Nephron (organoid): ENCODE data around the gene CNIH2.

Experiments used
- H3K27ac Mint-ChIP-seq, 3 experiments: 2 replicates each; pipeline ENCODE4 v1.8.0; 2020; ENCODE audit warnings: mixed read lengths in 3 of 3, mild to moderate bottlenecking in 2 of 3, moderate library complexity in 1 of 3
- H3K27me3 Mint-ChIP-seq: 2 replicates; pipeline ENCODE4 v1.8.0; 2021; ENCODE audit warnings: low read depth, mild to moderate bottlenecking, moderate library complexity, mixed read lengths
- H3K36me3 Mint-ChIP-seq: 2 replicates; pipeline ENCODE4 v1.8.0; 2020; ENCODE audit warnings: low read depth, mixed read lengths
- H3K4me1 Mint-ChIP-seq: 2 replicates; pipeline ENCODE4 v1.8.0; 2020; ENCODE audit warnings: mixed read lengths
- H3K4me3 Mint-ChIP-seq, 3 experiments: 2 replicates each; pipeline ENCODE4 v1.8.0; 2020; ENCODE audit warnings: mild to moderate bottlenecking in 3 of 3, mixed read lengths in 3 of 3, moderate library complexity in 2 of 3
- H3K9me3 Mint-ChIP-seq: 2 replicates; pipeline ENCODE4 v1.8.0; 2020; ENCODE audit warnings: mixed read lengths
- CTCF ChIP-seq, 3 experiments: fragments of 200-600 bp; sonication (generic); IDR thresholded peaks; one replicate each; pipeline ENCODE4 v1.5.0; 2021; ENCODE audit warnings: antibody characterized with exemption in 3 of 3; ENCODE audit not compliant: unreplicated experiment in 3 of 3

Gene CNIH2

GRCh38 chr11:66283461-66284105, 5.6 kb downstream of the CNIH2 start:
- no peak overlapping the region for H3K27ac Mint-ChIP-seq
- no peak overlapping the region for H3K4me3 Mint-ChIP-seq
- no peaks in the 10 kb centered on the region for H3K36me3 Mint-ChIP-seq
- H3K4me1 Mint-ChIP-seq: peaks cover 16% of the 10 kb centered on the region
- H3K27me3 Mint-ChIP-seq: peaks cover 4% of the 10 kb centered on the region
- TF ChIP-seq CTCF (IDR thresholded peaks at IDR 0.05; ENCODE audit: unreplicated experiment in 3 of 3): no peak
- H3K9me3 Mint-ChIP-seq: no peaks in the 10 kb centered on the region

- no peak for TF ChIP-seq CTCF (IDR thresholded peaks at IDR 0.05; ENCODE audit: unreplicated experiment in 3 of 3)
- peaks cover 9% of the 10 kb centered on the region for H3K27me3 Mint-ChIP-seq
- peaks cover 21% of the 10 kb centered on the region for H3K4me1 Mint-ChIP-seq
- no peaks in the 10 kb centered on the region for H3K9me3 Mint-ChIP-seq
- no peak overlapping the region for H3K27ac Mint-ChIP-seq
- H3K36me3 Mint-ChIP-seq: no peaks in the 10 kb centered on the region
- peak overlapping the region in 1 of 3 experiments; percentile 10 for H3K4me3 Mint-ChIP-seq
Observed at GRCh38 chr11:66284526-66285078, 6.6 kb downstream of the CNIH2 start.

- Mint-ChIP-seq H3K4me1 (peaks cover 21% of the 10 kb centered on the region), H3K9me3 (no peaks in the 10 kb centered on the region), H3K27me3 (peaks cover 15% of the 10 kb centered on the region), H3K36me3 (no peaks in the 10 kb centered on the region), H3K4me3 (peak overlapping the region in 1 of 3 experiments; percentile 33), H3K27ac (peak overlapping the region in 1 of 3 experiments; percentile 18)
- no peak for TF ChIP-seq CTCF (IDR thresholded peaks at IDR 0.05; ENCODE audit: unreplicated experiment in 3 of 3)
Observed at GRCh38 chr11:66285250-66285947, 7.4 kb downstream of the CNIH2 start.

GRCh38 chr11:66286699-66287098, 8.7 kb downstream of the CNIH2 start:
- H3K9me3 Mint-ChIP-seq: no peaks in the 10 kb centered on the region
- peaks cover 20% of the 10 kb centered on the region for H3K4me1 Mint-ChIP-seq
- H3K27me3 Mint-ChIP-seq: peaks cover 26% of the 10 kb centered on the region
- no peaks in the 10 kb centered on the region for H3K36me3 Mint-ChIP-seq
- TF ChIP-seq CTCF (IDR thresholded peaks at IDR 0.05; ENCODE audit: unreplicated experiment in 3 of 3): no peak
- H3K27ac Mint-ChIP-seq: peak overlapping the region in 1 of 3 experiments; percentile 26
- H3K4me3 Mint-ChIP-seq: peak overlapping the region; percentile 85 to 87 (median 86)

GRCh38 chr11:66287211-66287888, 9.4 kb downstream of the CNIH2 start:
- Mint-ChIP-seq H3K4me1 (peaks cover 20% of the 10 kb centered on the region), H3K27ac (peak overlapping the region in 1 of 3 experiments; percentile 61), H3K27me3 (peaks cover 27% of the 10 kb centered on the region), H3K4me3 (peak overlapping the region; percentile 85 to 87 (median 86)), H3K9me3 (no peaks in the 10 kb centered on the region), H3K36me3 (no peaks in the 10 kb centered on the region)
- no peak for TF ChIP-seq CTCF (IDR thresholded peaks at IDR 0.05; ENCODE audit: unreplicated experiment in 3 of 3)
